ENCODE results near the gene RAPGEF4. TPM values are rescaled to one million over a fixed set of nuclear protein-coding genes. Genes with fewer than 3 reads are reported as not detected.

Gene RAPGEF4
- polyA plus RNA-seq, 1 donor = 2.5 TPM

Other genes starting within 250 kb of the RAPGEF4 start
- 22.9 TPM for gene PDK1, start 179.8 kb upstream of the RAPGEF4 start, polyA plus RNA-seq (ENCODE audit: insufficient read length)

Measured in hindlimb muscle (tissue), 1 donor.